ENCODE results near the gene LCN6.

The LCN6 gene

DNA sequence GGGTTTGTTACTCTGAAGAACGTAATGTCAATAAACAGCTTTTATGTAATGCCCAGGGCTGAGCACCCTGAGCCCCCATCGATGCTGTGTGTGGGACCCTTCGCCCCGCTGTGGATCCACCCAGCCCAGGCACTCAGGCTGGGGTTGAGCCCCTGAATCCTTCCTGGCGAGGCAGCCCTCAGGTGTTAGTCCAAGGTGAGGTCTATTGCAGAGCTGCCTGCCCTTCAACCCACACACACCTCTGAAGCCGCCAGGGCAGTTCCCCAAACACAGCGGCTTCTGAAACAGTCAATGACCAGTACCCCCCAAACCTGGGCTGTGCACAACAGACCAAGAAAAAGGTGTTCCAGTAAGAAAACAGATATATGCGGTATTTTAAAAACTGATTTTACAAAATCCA, 24.3 kb downstream of the LCN6 start:
- no peak for DNase-seq (ENCODE audit: extremely low spot score)
- TF ChIP-seq, protein P1, sequence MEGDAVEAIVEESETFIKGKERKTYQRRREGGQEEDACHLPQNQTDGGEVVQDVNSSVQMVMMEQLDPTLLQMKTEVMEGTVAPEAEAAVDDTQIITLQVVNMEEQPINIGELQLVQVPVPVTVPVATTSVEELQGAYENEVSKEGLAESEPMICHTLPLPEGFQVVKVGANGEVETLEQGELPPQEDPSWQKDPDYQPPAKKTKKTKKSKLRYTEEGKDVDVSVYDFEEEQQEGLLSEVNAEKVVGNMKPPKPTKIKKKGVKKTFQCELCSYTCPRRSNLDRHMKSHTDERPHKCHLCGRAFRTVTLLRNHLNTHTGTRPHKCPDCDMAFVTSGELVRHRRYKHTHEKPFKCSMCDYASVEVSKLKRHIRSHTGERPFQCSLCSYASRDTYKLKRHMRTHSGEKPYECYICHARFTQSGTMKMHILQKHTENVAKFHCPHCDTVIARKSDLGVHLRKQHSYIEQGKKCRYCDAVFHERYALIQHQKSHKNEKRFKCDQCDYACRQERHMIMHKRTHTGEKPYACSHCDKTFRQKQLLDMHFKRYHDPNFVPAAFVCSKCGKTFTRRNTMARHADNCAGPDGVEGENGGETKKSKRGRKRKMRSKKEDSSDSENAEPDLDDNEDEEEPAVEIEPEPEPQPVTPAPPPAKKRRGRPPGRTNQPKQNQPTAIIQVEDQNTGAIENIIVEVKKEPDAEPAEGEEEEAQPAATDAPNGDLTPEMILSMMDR (IDR thresholded peaks at IDR 0.05; ENCODE audit: control extremely low read depth, extremely low read depth, low read depth, missing control alignments), result no peak
- ChIA-PET POLR2A (interaction anchor here (0.6 kb wide), 1 partner anchor 393 kb away, joined by 3 read pairs; no protein-coding TSS in a partner anchor), CTCF (no interaction called here)

DNA sequence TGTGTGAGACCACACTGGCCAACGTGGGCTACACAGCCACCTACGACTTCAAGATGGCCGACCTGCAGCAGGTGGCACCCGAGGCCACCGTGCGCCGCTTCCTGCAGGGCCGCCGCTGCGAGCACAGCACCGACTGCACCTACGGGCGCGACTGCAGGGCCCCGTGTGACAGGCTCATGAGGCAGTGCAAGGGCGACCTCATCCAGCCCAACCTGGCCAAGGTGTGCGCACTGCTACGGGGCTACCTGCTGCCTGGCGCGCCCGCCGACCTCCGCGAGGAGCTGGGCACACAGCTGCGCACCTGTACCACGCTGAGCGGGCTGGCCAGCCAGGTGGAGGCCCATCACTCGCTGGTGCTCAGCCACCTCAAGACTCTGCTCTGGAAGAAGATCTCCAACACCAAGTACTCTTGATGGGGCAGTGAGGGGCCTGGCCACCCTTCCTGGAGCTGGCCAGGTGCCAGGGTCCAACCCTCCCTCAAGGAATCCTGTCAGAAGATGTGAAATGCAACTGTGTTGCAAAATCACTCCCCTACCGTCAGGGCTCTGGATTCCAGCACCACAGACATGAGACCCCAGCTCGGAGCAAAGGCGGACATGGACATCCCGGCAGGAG, 24.9 kb downstream of the LCN6 start:
- ChIA-PET POLR2A (no interaction called here), CTCF (interaction anchor here (1.0 to 1.4 kb wide), 2 partner anchors 10 to 20 kb away, joined by 3 to 4 read pairs; no protein-coding TSS in a partner anchor)
- DNase-seq (ENCODE audit: extremely low spot score), result no peak
- TF ChIP-seq, protein P1 (IDR thresholded peaks at IDR 0.05; ENCODE audit: control extremely low read depth, extremely low read depth, low read depth, missing control alignments), result no peak

GRCh38 chr9:136722969-136723356, 25.4 kb downstream of the LCN6 start:
- POLR2A ChIA-PET, result no interaction called here
- TF ChIP-seq, protein P1 (IDR thresholded peaks at IDR 0.05; ENCODE audit: control extremely low read depth, extremely low read depth, low read depth, missing control alignments), result no peak
- CTCF ChIA-PET, result interaction anchor here (1.0 to 1.4 kb wide), 2 partner anchors 10 to 20 kb away, joined by 3 to 4 read pairs; no protein-coding TSS in a partner anchor
- no peak for DNase-seq (ENCODE audit: extremely low spot score)

GRCh38 chr9:136722093-136722968, 26.0 kb downstream of the LCN6 start:
- POLR2A ChIA-PET, result no interaction called here
- CTCF ChIA-PET, result interaction anchor here (1.0 to 1.4 kb wide), 2 partner anchors 9 to 19 kb away, joined by 3 to 4 read pairs; no protein-coding TSS in a partner anchor

GRCh38 chr9:136721339-136722092, 26.8 kb downstream of the LCN6 start:
- ChIA-PET CTCF (interaction anchor here (1.2 to 1.4 kb wide), 2 partner anchors 8 to 20 kb away, joined by 3 to 4 read pairs; no protein-coding TSS in a partner anchor), POLR2A (no interaction called here)
- TF ChIP-seq, protein P1 (IDR thresholded peaks at IDR 0.05; ENCODE audit: control extremely low read depth, extremely low read depth, low read depth, missing control alignments), result no peak
- DNase-seq (ENCODE audit: extremely low spot score), result no peak

More at GRCh38 chr9:136722093-136722968, 26.0 kb downstream of the LCN6 start:
- DNase-seq (ENCODE audit: extremely low spot score), result no peak
- TF ChIP-seq, protein P1 (IDR thresholded peaks at IDR 0.05; ENCODE audit: control extremely low read depth, extremely low read depth, low read depth, missing control alignments), result no peak

- CTCF ChIA-PET, result interaction anchor here (1.2 to 1.3 kb wide), 2 partner anchors 21 to 54 kb away, joined by 3 read pairs; no protein-coding TSS in a partner anchor
- no peak for DNase-seq (ENCODE audit: extremely low spot score)
- POLR2A ChIA-PET, result no interaction called here
- TF ChIP-seq, protein P1 (IDR thresholded peaks at IDR 0.05; ENCODE audit: control extremely low read depth, extremely low read depth, low read depth, missing control alignments), result no peak
These were observed 27.4 kb downstream of the LCN6 start for GRCh38 chr9:136720898-136721338.
